BLaER1 treated with 17β-estradiol and CSF1 and Interleukin-3, amounts not matched to agents 10 nM and 100 nM (cell line): ENCODE data around the gene SBNO2.
A peak's percentile ranks its signal among the peaks of the same experiment; 100 is the strongest.

Experiments
- H3K27ac ChIP-seq, 11 experiments: shearing (Covaris generic); formaldehyde crosslinking; 2 replicates each; pipeline ENCODE4 v1.8.1; 2022
- H3K27me3 ChIP-seq, 11 experiments: shearing (Covaris generic); formaldehyde crosslinking; 2 replicates each; pipeline ENCODE4 v1.8.1; 2022
- H3K36me3 ChIP-seq, 11 experiments: shearing (Covaris generic); formaldehyde crosslinking; 2 replicates each; pipeline ENCODE4 v1.8.1; 2022
- H3K4me1 ChIP-seq, 10 experiments: shearing (Covaris generic); formaldehyde crosslinking; 2 replicates each; pipeline ENCODE4 v1.8.1; 2022
- H3K4me2 ChIP-seq, 11 experiments: shearing (Covaris generic); formaldehyde crosslinking; 2 replicates each; pipeline ENCODE4 v1.8.1; 2022
- H3K4me3 ChIP-seq, 10 experiments: shearing (Covaris generic); formaldehyde crosslinking; 2 replicates each; pipeline ENCODE4 v1.8.1; 2022
- H3K9ac ChIP-seq, 11 experiments: shearing (Covaris generic); formaldehyde crosslinking; 2 replicates each; pipeline ENCODE4 v1.8.1; 2022
- H3K9me3 ChIP-seq, 11 experiments: shearing (Covaris generic); formaldehyde crosslinking; replicated peaks in 1 of 11; 2 replicates each; pipeline ENCODE4 v1.8.1; 2022
- H4K20me1 ChIP-seq, 11 experiments: shearing (Covaris generic); formaldehyde crosslinking; 2 replicates each; pipeline ENCODE4 v1.8.1; 2022
- Cebpa-rat ChIP-seq, 11 experiments: shearing (Covaris generic); IDR thresholded peaks; 2 replicates each; pipeline ENCODE4 v1.8.1; 2022

The SBNO2 gene

DNA sequence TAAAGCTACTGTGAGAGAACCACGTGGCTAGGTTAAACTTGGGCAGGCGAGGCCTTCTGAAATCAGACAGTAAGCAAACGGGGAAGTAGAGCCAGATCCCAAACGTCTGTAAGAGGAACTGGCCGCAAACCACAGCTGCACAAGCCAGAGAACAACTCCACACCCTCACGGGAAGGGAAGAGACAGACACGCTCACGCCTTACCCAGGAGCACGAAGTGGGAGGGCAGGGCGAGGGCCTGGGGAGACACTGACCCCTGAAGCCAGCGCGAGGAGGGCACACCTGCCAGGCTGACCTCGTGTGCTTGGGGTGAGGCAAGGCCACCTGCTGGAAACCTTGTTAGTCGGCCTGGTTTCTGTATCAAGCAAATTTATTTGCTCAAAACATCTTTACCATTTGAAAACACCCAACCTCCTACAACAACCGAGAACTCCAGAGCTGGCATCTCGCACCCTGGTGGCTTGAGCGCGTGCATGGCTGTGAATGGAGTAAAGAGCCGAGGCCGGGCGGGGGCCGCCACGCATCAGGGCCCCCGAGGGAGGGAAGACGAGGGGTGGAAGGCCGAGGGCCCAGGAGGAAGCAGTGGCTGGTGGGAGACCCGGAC is 86.2 kb downstream of the SBNO2 start:
- Histone ChIP-seq H3K27ac (peak overlapping the region; percentile 72 to 86 (median 83)), H3K36me3 (peaks cover 78 to 91% (median 87%) of the 10 kb centered on the region in 11 experiments), H3K4me2 (peak overlapping the region; percentile 78 to 93 (median 90)), H3K27me3 (no peaks in the 10 kb centered on the region), H3K9ac (peak overlapping the region; percentile 65 to 79 (median 73)), H3K4me1 (peaks cover 42 to 97% (median 75%) of the 10 kb centered on the region in 10 experiments), H3K4me3 (peak overlapping the region in 9 of 10 experiments; percentile 2 to 44 (median 23); a peak in 8 of 20 replicates), H3K9me3 (no peaks in the 10 kb centered on the region), H4K20me1 (peaks cover 37 to 94% (median 87%) of the 10 kb centered on the region in 11 experiments)
- no peak for TF ChIP-seq Cebpa-rat (IDR thresholded peaks at IDR 0.05)

DNA sequence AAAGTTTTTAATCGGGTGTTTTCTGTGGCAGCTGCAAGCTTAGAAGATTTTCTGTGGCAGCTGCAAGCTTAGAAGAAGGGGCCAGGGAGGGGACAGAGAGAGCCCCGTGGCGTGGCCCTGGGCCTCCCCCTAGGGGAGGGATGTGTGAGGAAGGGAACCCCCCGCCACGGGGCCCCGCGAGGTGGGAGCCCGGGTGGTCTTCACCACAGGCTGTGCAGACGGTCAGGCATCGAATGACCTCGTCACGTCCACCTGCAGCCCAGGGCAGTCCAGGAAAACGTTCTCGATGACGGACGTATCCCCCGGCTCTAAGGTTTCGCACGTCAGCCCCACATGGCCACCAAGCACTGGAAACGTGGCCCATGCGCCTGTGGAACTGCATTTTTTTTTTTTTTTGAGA is 87.5 kb downstream of the SBNO2 start:
- no peaks in the 10 kb centered on the region for H3K9me3 ChIP-seq
- no peak for TF ChIP-seq Cebpa-rat (IDR thresholded peaks at IDR 0.05)
- peak overlapping the region in 10 of 11 experiments; percentile 26 to 78 (median 70); a peak in 12 of 22 replicates for H3K9ac ChIP-seq
- H3K27ac ChIP-seq = peak overlapping the region in 10 of 11 experiments; percentile 16 to 86 (median 83); a peak in 14 of 22 replicates
- no peaks in the 10 kb centered on the region for H3K27me3 ChIP-seq
- H3K36me3 ChIP-seq = peaks cover 74 to 91% (median 83%) of the 10 kb centered on the region in 11 experiments
- H3K4me2 ChIP-seq = peak overlapping the region; percentile 78 to 93 (median 90)
- peaks cover 45 to 94% (median 83%) of the 10 kb centered on the region in 11 experiments for H4K20me1 ChIP-seq
- peaks cover 45 to 97% (median 74%) of the 10 kb centered on the region in 10 experiments for H3K4me1 ChIP-seq
- no peak overlapping the region for H3K4me3 ChIP-seq

DNA sequence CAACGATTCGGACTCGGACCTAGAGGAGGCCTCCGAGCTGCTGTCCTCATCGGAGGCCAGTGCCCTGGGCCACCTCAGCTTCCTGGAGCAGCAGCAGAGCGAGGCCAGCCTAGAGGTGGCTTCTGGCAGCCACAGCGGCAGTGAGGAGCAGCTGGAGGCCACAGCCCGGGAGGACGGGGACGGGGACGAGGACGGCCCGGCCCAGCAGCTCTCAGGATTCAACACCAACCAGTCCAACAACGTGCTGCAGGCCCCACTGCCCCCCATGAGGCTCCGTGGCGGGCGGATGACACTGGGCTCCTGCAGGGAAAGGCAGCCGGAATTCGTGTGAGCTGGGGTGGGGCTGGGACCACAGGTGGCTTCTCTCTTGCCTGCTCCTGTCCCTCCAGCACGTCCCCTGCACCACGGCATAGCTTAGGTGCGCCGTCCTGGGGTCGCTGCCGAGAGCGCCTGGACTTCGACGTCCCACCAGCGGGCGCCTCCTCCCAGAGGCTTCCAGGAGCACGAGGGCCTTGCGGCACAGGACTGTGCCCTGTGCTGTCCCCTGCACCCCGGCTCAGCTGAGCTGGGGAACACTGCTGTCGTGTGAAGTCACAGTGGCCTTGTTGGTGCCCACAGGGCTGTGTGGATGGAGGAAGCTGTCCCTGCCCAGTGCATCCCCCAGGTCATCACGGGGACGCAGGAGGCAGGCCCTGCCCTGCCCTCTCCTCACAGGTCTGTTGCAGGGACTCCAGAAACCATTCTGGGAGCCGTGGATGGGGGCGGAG is 88.2 kb downstream of the SBNO2 start:
- peaks cover 74 to 91% (median 83%) of the 10 kb centered on the region in 11 experiments for H3K36me3 ChIP-seq
- TF ChIP-seq Cebpa-rat (IDR thresholded peaks at IDR 0.05) = no peak
- H3K9ac ChIP-seq = peak overlapping the region in 7 of 11 experiments; percentile 6 to 78 (median 65); a peak in 5 of 22 replicates
- no peak overlapping the region for H3K4me3 ChIP-seq
- H4K20me1 ChIP-seq = peaks cover 53 to 94% (median 84%) of the 10 kb centered on the region in 11 experiments
- H3K9me3 ChIP-seq = no peaks in the 10 kb centered on the region
- H3K4me1 ChIP-seq = peaks cover 45 to 98% (median 74%) of the 10 kb centered on the region in 10 experiments
- H3K27ac ChIP-seq = peak overlapping the region in 6 of 11 experiments; percentile 13 to 86 (median 86); a peak in 7 of 22 replicates
- no peaks in the 10 kb centered on the region for H3K27me3 ChIP-seq
- H3K4me2 ChIP-seq = peak overlapping the region in 7 of 11 experiments; percentile 86 to 93 (median 91); a peak in 14 of 22 replicates

DNA sequence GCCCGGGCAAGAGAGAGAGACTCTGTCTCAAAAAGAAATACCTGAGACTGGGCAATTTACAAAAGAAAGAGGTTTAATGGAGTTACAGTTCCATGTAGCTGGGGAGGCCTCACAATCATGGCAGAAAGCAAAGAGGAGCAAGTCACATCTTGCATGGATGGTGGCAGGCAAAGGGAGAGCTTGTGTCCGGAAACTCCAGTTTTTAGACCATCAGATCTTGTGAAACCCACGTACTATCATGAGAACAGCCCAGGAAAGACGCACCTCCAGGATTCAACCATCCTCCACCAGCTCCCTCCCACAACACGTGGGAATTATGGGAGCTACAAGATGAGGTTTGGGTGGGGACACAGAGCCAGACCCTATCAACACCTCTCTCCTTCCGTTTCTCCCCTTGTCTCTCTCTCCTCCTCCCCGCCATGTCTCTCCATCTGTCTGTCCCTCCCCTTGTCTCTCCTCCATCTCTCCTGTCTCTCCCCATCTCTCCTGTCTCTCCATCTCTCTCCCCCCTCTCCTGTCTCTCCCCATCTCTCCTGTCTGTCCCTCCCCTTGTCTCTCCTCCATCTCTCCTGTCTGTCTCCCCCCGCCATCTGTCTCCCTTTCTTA is 88.9 kb downstream of the SBNO2 start:
- H3K9me3 ChIP-seq = no peaks in the 10 kb centered on the region
- peaks cover 41 to 98% (median 73%) of the 10 kb centered on the region in 10 experiments for H3K4me1 ChIP-seq
- peaks cover 77 to 91% (median 86%) of the 10 kb centered on the region in 11 experiments for H3K36me3 ChIP-seq
- no peaks in the 10 kb centered on the region for H3K27me3 ChIP-seq
- no peak for TF ChIP-seq Cebpa-rat (IDR thresholded peaks at IDR 0.05)
- peak overlapping the region in 2 of 11 experiments; percentile 6 to 28; a peak in 2 of 22 replicates for H3K9ac ChIP-seq
- H3K4me2 ChIP-seq = peak overlapping the region in 5 of 11 experiments; percentile 12 to 93 (median 90); a peak in 6 of 22 replicates
- H3K4me3 ChIP-seq = no peak overlapping the region
- peak overlapping the region in 2 of 11 experiments; percentile 32 to 85; a peak in 2 of 22 replicates for H3K27ac ChIP-seq
- H4K20me1 ChIP-seq = peaks cover 60 to 95% (median 88%) of the 10 kb centered on the region in 11 experiments

DNA sequence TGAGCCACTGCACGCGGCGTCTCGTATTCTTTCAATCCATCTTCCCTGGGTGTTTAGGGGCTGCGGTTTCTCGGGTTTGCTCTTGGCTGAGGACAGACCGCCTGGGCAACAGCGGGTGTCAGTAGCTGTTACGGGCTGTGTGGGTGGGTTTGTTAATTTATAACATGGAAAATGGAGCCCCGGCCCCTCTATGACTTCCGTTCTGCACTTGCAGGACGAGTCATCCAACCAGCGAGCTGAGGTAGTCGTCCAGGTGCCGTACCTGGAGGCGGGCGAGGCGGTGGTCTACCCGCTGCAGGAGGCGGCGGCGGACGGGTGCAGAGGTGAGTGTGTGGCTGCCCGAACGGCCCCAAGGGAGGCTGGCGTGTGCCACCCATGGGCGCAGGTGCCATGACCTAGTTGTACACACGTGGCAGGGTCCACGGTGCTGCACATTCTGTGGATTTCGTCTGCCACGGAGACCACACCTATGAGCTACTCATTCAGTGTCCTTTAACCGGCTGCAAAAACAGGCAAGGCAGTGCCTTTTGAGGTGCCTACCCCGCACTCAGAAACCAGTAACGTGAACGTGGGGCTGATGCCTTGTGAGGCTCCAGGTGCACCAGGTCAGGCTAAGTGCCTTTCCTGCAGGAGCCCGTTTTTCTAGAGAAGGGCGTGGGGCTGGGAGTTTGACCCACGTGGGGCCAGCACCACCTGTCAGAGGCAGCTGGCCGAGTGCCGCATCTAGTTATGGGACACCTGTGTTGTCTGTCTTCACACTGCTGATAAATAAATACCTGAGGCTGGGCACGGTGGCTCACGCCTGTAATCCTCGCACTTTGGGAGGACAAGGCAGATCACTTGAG is 89.8 kb downstream of the SBNO2 start:
- no peak overlapping the region for H3K9ac ChIP-seq
- H3K4me1 ChIP-seq = peaks cover 36 to 96% (median 67%) of the 10 kb centered on the region in 10 experiments
- H3K9me3 ChIP-seq = no peaks in the 10 kb centered on the region
- H3K36me3 ChIP-seq = peaks cover 82 to 94% (median 90%) of the 10 kb centered on the region in 11 experiments
- 0 out of 22 replicates have a peak overlapping the region, but pooled peaks of 2 of the 11 experiments have one; percentile 12 to 38 for H3K4me2 ChIP-seq
- no peak overlapping the region for H3K27ac ChIP-seq
- no peak overlapping the region for H3K4me3 ChIP-seq
- H3K27me3 ChIP-seq = no peaks in the 10 kb centered on the region
- TF ChIP-seq Cebpa-rat (IDR thresholded peaks at IDR 0.05) = no peak
- peaks cover 69 to 100% (median 94%) of the 10 kb centered on the region in 11 experiments for H4K20me1 ChIP-seq

DNA sequence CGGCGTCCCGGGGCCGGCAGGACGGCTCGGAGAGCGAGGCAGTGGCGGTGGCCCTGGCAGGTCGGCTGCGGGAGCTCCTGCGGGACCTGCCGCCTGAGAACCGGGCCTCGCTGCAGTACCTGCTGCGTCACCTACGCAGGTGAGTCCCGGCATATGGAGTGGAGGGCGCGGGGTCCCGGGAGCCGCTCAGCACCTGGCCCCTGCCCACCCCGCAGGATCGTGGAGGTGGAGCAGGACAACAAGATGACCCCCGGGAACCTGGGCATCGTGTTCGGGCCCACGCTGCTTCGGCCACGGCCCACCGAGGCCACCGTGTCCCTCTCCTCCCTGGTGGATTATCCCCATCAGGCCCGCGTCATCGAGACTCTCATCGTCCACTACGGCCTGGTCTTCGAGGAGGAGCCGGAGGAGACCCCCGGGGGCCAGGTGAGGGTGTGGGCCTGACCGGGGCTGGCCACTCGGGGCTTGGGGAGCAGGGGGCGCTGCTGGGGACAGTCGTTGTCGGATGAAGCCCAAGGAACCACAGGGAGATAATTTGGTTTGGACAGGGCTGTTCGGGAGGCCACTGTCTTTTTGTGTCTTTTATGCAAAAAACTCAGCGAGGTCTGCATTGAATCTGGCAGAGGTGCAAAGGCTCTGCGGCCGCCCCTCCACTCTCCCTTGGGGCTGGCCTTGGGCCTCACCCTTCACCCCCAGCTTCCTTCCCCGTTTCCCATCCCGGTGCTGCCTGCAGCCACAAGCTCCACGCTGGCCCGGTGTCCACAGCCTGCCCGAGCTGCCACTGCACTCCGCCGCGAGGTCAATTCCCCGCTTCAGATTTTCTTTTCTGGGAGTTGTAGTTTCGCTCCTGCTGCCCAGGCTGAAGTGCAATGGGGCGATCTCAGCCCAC is 90.9 kb downstream of the SBNO2 start:
- Histone ChIP-seq H3K9ac (peak overlapping the region in 3 of 11 experiments; percentile 6 to 26 (median 7); a peak in 2 of 22 replicates), H3K27ac (no peak overlapping the region), H3K4me1 (peaks cover 25 to 89% (median 56%) of the 10 kb centered on the region in 10 experiments), H3K4me3 (no peak overlapping the region; a peak in 1 of 20 replicates), H3K4me2 (peak overlapping the region in 7 of 11 experiments; percentile 7 to 65 (median 24); a peak in 10 of 22 replicates), H3K36me3 (peaks cover 85 to 94% (median 89%) of the 10 kb centered on the region in 11 experiments), H4K20me1 (peaks cover 73 to 100% (median 91%) of the 10 kb centered on the region in 11 experiments), H3K27me3 (no peaks in the 10 kb centered on the region), H3K9me3 (no peaks in the 10 kb centered on the region)
- TF ChIP-seq Cebpa-rat (IDR thresholded peaks at IDR 0.05) = no peak

DNA sequence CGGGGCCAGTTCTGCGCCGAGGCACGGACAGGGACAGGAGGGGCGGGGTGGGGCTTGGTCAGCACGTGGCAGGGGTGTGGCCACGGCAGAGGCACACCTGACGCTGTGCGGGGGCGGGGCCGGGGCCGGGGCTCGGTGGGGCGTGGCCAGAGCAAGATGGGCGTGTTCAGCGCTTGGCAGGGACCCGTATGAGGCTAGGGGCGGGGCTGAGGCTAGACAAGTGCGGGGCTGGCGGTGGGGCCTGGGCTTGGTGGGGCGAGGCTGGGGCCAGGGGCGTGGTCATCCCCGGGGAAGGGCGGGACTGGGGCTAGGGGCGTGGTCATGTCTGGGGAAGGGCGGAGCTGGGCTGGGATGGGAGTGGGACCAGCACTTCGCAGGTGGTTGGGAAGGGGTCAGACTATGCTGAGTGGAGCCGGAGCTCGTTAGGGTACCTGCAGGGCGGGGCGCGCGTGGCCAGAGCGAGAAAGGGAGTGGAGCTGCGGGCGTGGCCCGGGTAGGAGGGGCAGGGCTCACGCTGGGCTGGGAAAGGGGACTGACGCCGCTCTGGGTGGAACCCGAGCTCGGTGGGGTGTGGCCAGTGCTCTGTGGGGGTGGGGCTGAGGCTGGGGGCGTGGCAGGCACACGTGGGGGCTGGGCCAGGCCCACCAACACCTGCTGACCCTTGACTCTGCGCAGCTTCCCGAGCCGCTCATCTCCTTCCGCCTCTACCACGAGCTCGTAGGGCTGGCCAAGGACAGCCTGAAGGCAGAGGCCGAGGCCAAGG is 91.7 kb downstream of the SBNO2 start:
- H3K27ac ChIP-seq = no peak overlapping the region
- no peaks in the 10 kb centered on the region for H3K27me3 ChIP-seq
- peak overlapping the region in 5 of 11 experiments; percentile 17 to 65 (median 33); a peak in 9 of 22 replicates for H3K4me2 ChIP-seq
- TF ChIP-seq Cebpa-rat (IDR thresholded peaks at IDR 0.05) = no peak
- peaks cover 91 to 100% (median 95%) of the 10 kb centered on the region in 11 experiments for H3K36me3 ChIP-seq
- no peak overlapping the region for H3K4me3 ChIP-seq
- peaks cover 79 to 100% (median 96%) of the 10 kb centered on the region in 11 experiments for H4K20me1 ChIP-seq
- no peaks in the 10 kb centered on the region for H3K9me3 ChIP-seq
- no peak overlapping the region for H3K9ac ChIP-seq
- H3K4me1 ChIP-seq = peaks cover 23 to 89% (median 55%) of the 10 kb centered on the region in 10 experiments
